ENCODE results near the gene NPC1L1.

NPC1L1 gene

DNA sequence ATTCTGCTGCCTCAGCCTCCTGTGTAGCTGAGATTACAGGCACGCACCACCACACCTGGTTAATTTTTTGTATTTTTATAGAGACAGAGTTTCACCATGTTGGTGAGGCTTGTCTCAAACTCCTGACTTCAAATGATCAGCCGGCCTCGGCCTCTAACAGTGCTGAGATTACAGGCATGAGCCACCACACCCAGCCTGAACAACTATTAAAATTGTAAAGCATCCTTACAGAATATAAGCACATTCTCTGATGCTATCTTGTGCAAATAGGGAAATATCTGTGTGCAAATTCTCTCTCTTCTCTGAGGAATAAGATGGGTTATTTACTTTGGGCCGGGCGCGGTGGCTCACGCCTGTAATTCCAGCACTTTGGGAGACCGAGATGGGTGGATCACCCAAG is 63.2 kb downstream of the NPC1L1 start:
- TF ChIP-seq, protein P1, sequence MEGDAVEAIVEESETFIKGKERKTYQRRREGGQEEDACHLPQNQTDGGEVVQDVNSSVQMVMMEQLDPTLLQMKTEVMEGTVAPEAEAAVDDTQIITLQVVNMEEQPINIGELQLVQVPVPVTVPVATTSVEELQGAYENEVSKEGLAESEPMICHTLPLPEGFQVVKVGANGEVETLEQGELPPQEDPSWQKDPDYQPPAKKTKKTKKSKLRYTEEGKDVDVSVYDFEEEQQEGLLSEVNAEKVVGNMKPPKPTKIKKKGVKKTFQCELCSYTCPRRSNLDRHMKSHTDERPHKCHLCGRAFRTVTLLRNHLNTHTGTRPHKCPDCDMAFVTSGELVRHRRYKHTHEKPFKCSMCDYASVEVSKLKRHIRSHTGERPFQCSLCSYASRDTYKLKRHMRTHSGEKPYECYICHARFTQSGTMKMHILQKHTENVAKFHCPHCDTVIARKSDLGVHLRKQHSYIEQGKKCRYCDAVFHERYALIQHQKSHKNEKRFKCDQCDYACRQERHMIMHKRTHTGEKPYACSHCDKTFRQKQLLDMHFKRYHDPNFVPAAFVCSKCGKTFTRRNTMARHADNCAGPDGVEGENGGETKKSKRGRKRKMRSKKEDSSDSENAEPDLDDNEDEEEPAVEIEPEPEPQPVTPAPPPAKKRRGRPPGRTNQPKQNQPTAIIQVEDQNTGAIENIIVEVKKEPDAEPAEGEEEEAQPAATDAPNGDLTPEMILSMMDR (IDR thresholded peaks at IDR 0.05; ENCODE audit: low read length): no peak
- H2AFZ ChIP-seq (ENCODE audit: low read length): no peak overlapping the region
- peaks cover 86% of the 10 kb centered on the region for H3K36me3 ChIP-seq (ENCODE audit: insufficient read depth, low read length)
- no peaks in the 10 kb centered on the region for H4K20me1 ChIP-seq (ENCODE audit: insufficient read depth, low read length)
- H3K9me2 ChIP-seq (ENCODE audit: low read depth, low read length): no peaks in the 10 kb centered on the region
- H3K4me3 ChIP-seq (ENCODE audit: low read depth, low read length, poor library complexity, severe bottlenecking): no peak overlapping the region
- peaks cover 12% of the 10 kb centered on the region for H3K4me1 ChIP-seq (ENCODE audit: insufficient read depth, low read length, severe bottlenecking)
- peaks cover 8% of the 10 kb centered on the region for H3K9me3 ChIP-seq (ENCODE audit: low read length)
- H3K27me3 ChIP-seq (ENCODE audit: insufficient read depth, low read length): no peaks in the 10 kb centered on the region
- no peak overlapping the region for H3K27ac ChIP-seq (ENCODE audit: low read depth, low read length, poor library complexity, severe bottlenecking)
- H3K79me2 ChIP-seq (ENCODE audit: insufficient read depth, low read length): peaks cover 12% of the 10 kb centered on the region; the same call in 1 of the 2 replicates
- no peak overlapping the region for H3K9ac ChIP-seq (ENCODE audit: low read length)
- no peak overlapping the region for H3K4me2 ChIP-seq (ENCODE audit: low read length)
- no peaks in the 10 kb centered on the region for H3F3A ChIP-seq (ENCODE audit: insufficient read depth, low read length)

DNA sequence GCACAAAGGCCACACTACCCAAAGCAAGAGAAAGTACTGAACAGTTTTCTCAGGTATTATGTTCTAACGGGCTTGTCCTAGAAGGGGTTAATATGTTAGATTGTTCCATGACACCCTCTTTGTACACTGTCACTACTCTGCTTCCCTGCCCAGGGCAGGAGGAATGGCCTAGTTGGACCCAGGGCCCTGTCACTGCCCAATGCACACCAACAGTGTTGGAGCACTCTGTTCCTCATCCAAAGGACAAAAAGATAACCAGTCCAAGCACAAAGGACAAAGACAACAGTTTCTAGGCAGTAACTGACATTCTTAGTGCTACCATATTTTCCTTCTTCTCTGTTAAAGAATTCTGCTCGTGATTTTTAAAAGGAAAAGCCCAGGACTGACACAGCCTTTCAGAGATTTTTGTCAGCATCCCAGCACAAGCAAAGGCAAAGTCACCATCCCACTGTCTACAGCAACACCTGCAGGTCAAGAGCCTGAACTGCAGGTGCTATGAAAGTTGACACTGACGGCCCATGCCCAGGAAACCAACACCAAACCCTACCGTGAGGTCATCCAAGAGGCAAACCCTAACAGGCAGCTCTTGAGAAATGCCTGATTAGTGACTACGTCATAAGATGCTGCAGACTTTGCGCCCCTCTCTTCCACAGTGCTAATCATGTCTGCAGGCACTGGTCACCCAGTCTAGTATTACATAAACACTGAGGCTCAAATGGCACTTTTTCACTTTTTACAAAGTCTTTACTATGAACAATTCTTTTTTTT is 63.9 kb downstream of the NPC1L1 start:
- H2AFZ ChIP-seq (ENCODE audit: low read length): no peak overlapping the region
- no peak overlapping the region for H3K4me2 ChIP-seq (ENCODE audit: low read length)
- peaks cover 86% of the 10 kb centered on the region for H3K36me3 ChIP-seq (ENCODE audit: insufficient read depth, low read length)
- TF ChIP-seq, protein P1 (IDR thresholded peaks at IDR 0.05; ENCODE audit: low read length): peak; percentile 99
- TF ChIP-seq EZH2 (IDR thresholded peaks at IDR 0.05; ENCODE audit: borderline replicate concordance, low read length): no peak
- no peak overlapping the region for H3K4me3 ChIP-seq (ENCODE audit: low read depth, low read length, poor library complexity, severe bottlenecking)
- H3K27me3 ChIP-seq (ENCODE audit: insufficient read depth, low read length): no peaks in the 10 kb centered on the region
- H3K9me3 ChIP-seq (ENCODE audit: low read length): peaks cover 1% of the 10 kb centered on the region; the same call in 1 of the 2 replicates
- H3K9ac ChIP-seq (ENCODE audit: low read length): no peak overlapping the region
- peaks cover 18% of the 10 kb centered on the region for H3K79me2 ChIP-seq (ENCODE audit: insufficient read depth, low read length)
- no peaks in the 10 kb centered on the region for H3K9me2 ChIP-seq (ENCODE audit: low read depth, low read length)
- no peak overlapping the region for H3K27ac ChIP-seq (ENCODE audit: low read depth, low read length, poor library complexity, severe bottlenecking)
- H4K20me1 ChIP-seq (ENCODE audit: insufficient read depth, low read length): no peaks in the 10 kb centered on the region
- H3K4me1 ChIP-seq (ENCODE audit: insufficient read depth, low read length, severe bottlenecking): peaks cover 12% of the 10 kb centered on the region
- no peaks in the 10 kb centered on the region for H3F3A ChIP-seq (ENCODE audit: insufficient read depth, low read length)

GRCh38 chr7:44476313-44476712 is 64.8 kb downstream of the NPC1L1 start:
- Histone ChIP-seq H3K27me3 (ENCODE audit: insufficient read depth, low read length) (no peaks in the 10 kb centered on the region), H3F3A (ENCODE audit: insufficient read depth, low read length) (no peaks in the 10 kb centered on the region), H3K27ac (ENCODE audit: low read depth, low read length, poor library complexity, severe bottlenecking) (no peak overlapping the region), H3K4me2 (ENCODE audit: low read length) (no peak overlapping the region), H3K9ac (ENCODE audit: low read length) (no peak overlapping the region), H4K20me1 (ENCODE audit: insufficient read depth, low read length) (no peaks in the 10 kb centered on the region), H3K79me2 (ENCODE audit: insufficient read depth, low read length) (peaks cover 24% of the 10 kb centered on the region), H2AFZ (ENCODE audit: low read length) (no peak overlapping the region), H3K4me3 (ENCODE audit: low read depth, low read length, poor library complexity, severe bottlenecking) (no peak overlapping the region), H3K9me2 (ENCODE audit: low read depth, low read length) (no peaks in the 10 kb centered on the region), H3K4me1 (ENCODE audit: insufficient read depth, low read length, severe bottlenecking) (peaks cover 12% of the 10 kb centered on the region), H3K9me3 (ENCODE audit: low read length) (no peaks in the 10 kb centered on the region), H3K36me3 (ENCODE audit: insufficient read depth, low read length) (peaks cover 84% of the 10 kb centered on the region)
- TF ChIP-seq, protein P1 (IDR thresholded peaks at IDR 0.05; ENCODE audit: low read length): no peak
- TF ChIP-seq EZH2 (IDR thresholded peaks at IDR 0.05; ENCODE audit: borderline replicate concordance, low read length): no peak

Measured in OCI-LY1 (cell line).